Measurements from ENCODE around the gene CEACAM5. TPM values are rescaled to one million over a fixed set of nuclear protein-coding genes. Genes with fewer than 3 reads are reported as not detected.

CEACAM5 gene
- total RNA-seq, 2 donors from 2014 or later = 0.32 to 3.4 TPM

GRCh38 chr19:41699231-41699967, 9.0 kb upstream of the CEACAM5 start:
- WGBS = 41% methylated on average over 10 of the region's 17 CpGs
- TF ChIP-seq, protein P1, sequence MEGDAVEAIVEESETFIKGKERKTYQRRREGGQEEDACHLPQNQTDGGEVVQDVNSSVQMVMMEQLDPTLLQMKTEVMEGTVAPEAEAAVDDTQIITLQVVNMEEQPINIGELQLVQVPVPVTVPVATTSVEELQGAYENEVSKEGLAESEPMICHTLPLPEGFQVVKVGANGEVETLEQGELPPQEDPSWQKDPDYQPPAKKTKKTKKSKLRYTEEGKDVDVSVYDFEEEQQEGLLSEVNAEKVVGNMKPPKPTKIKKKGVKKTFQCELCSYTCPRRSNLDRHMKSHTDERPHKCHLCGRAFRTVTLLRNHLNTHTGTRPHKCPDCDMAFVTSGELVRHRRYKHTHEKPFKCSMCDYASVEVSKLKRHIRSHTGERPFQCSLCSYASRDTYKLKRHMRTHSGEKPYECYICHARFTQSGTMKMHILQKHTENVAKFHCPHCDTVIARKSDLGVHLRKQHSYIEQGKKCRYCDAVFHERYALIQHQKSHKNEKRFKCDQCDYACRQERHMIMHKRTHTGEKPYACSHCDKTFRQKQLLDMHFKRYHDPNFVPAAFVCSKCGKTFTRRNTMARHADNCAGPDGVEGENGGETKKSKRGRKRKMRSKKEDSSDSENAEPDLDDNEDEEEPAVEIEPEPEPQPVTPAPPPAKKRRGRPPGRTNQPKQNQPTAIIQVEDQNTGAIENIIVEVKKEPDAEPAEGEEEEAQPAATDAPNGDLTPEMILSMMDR (IDR thresholded peaks at IDR 0.05) = no peak
- no peaks in the 10 kb centered on the region for H3K4me1 ChIP-seq (replicated peaks)
- H3K9me3 ChIP-seq = no peaks in the 10 kb centered on the region
- intact Hi-C loops (cut with DNase I) = no loop called here
- DNase-seq (ENCODE audit: low spot score) = peak; percentile 20
- peaks cover 13% of the 10 kb centered on the region for H3K27me3 ChIP-seq (replicated peaks; ENCODE audit: insufficient read depth)
- no peaks in the 10 kb centered on the region for H3K36me3 ChIP-seq
- H3K4me3 ChIP-seq = no peak overlapping the region
- no peak overlapping the region for H3K27ac ChIP-seq

GRCh38 chr19:41699968-41700323, 8.5 kb upstream of the CEACAM5 start:
- Histone ChIP-seq H3K27ac (no peak overlapping the region), H3K4me1 (replicated peaks) (no peaks in the 10 kb centered on the region), H3K9me3 (no peaks in the 10 kb centered on the region), H3K27me3 (replicated peaks; ENCODE audit: insufficient read depth) (peaks cover 13% of the 10 kb centered on the region), H3K36me3 (no peaks in the 10 kb centered on the region), H3K4me3 (no peak overlapping the region)
- intact Hi-C loops (cut with DNase I) = no loop called here
- WGBS = 62% methylated on average over 2 of the region's 2 CpGs
- no peak for DNase-seq (ENCODE audit: low spot score)
- TF ChIP-seq, protein P1 (IDR thresholded peaks at IDR 0.05) = no peak
- TF ChIP-seq POLR2AphosphoS5 (IDR thresholded peaks at IDR 0.05) (no peak), POLR2A (IDR thresholded peaks at IDR 0.05) (no peak)

DNA sequence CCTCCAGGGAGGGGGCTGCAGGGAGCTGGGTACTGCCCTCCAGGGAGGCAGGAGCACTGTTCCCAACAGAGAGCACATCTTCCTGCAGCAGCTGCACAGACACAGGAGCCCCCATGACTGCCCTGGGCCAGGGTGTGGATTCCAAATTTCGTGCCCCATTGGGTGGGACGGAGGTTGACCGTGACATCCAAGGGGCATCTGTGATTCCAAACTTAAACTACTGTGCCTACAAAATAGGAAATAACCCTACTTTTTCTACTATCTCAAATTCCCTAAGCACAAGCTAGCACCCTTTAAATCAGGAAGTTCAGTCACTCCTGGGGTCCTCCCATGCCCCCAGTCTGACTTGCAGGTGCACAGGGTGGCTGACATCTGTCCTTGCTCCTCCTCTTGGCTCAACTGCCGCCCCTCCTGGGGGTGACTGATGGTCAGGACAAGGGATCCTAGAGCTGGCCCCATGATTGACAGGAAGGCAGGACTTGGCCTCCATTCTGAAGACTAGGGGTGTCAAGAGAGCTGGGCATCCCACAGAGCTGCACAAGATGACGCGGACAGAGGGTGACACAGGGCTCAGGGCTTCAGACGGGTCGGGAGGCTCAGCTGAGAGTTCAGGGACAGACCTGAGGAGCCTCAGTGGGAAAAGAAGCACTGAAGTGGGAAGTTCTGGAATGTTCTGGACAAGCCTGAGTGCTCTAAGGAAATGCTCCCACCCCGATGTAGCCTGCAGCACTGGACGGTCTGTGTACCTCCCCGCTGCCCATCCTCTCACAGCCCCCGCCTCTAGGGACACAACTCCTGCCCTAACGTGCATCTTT, 7.8 kb upstream of the CEACAM5 start:
- Histone ChIP-seq H3K27ac (no peak overlapping the region), H3K4me3 (no peak overlapping the region), H3K4me1 (replicated peaks) (no peaks in the 10 kb centered on the region), H3K36me3 (no peaks in the 10 kb centered on the region), H3K9me3 (no peaks in the 10 kb centered on the region), H3K27me3 (replicated peaks; ENCODE audit: insufficient read depth) (peaks cover 16% of the 10 kb centered on the region)
- TF ChIP-seq, protein P1 (IDR thresholded peaks at IDR 0.05) = no peak
- TF ChIP-seq POLR2A (IDR thresholded peaks at IDR 0.05) (no peak), POLR2AphosphoS5 (IDR thresholded peaks at IDR 0.05) (no peak)
- no peak for DNase-seq (ENCODE audit: low spot score)
- 69% methylated on average over 13 of the region's 13 CpGs for WGBS
- intact Hi-C loops (cut with DNase I) = no loop called here

- intact Hi-C loops (cut with DNase I) = no loop called here
- WGBS = 49% methylated on average over 10 of the region's 10 CpGs
- no peak for DNase-seq (ENCODE audit: low spot score)
These were observed 6.9 kb upstream of the CEACAM5 start for GRCh38 chr19:41701401-41702075.

More at GRCh38 chr19:41701401-41702075, 6.9 kb upstream of the CEACAM5 start:
- Histone ChIP-seq H3K9me3 (no peaks in the 10 kb centered on the region), H3K4me1 (replicated peaks) (no peaks in the 10 kb centered on the region), H3K36me3 (no peaks in the 10 kb centered on the region), H3K4me3 (no peak overlapping the region), H3K27ac (no peak overlapping the region), H3K27me3 (replicated peaks; ENCODE audit: insufficient read depth) (peaks cover 16% of the 10 kb centered on the region)
- TF ChIP-seq, protein P1 (IDR thresholded peaks at IDR 0.05) = no peak
- no peak for TF ChIP-seq POLR2A (IDR thresholded peaks at IDR 0.05)
